Mammary epithelial cell (primary cell): ENCODE results near the gene PCDHA1.

Experiments used
- CTCF ChIP-seq, 2 donors: IDR thresholded peaks in 1 of 2; conservative IDR thresholded peaks in 1 of 2; 2 replicates each; pipeline ENCODE4 v1.5.1; 2011 to 2012; ENCODE audit warnings: inconsistent platforms in 2 of 2, low read length in 2 of 2, mild to moderate bottlenecking in 2 of 2, control low read depth in 1 of 2, low read depth in 1 of 2; ENCODE audit not compliant: insufficient read depth in 1 of 2; ENCODE audit errors: extremely low read depth in 1 of 2
- EZH2 ChIP-seq: IDR thresholded peaks from 2 replicates; pipeline ENCODE4 v1.6.1; 2012; ENCODE audit warnings: low read length, inconsistent platforms, borderline replicate concordance

GRCh38 chr5:140996060-140996459 is 210.1 kb downstream of the PCDHA1 start:
- TF ChIP-seq CTCF (conservative IDR thresholded peaks at IDR 0.05 in 1 of 2, IDR thresholded peaks at IDR 0.05 in 1 of 2; ENCODE audit: extremely low read depth in 1 of 2, insufficient read depth in 1 of 2, low read depth in 1 of 2, low read length in 2 of 2): no peak
- no peak for TF ChIP-seq EZH2
